Hematopoietic multipotent progenitor cell (in vitro differentiated cells): ENCODE results near the gene EBLN1. TPM values are rescaled to one million over a fixed set of nuclear protein-coding genes. Genes with fewer than 3 reads are reported as not detected.
"Not testable (repeated sequence)": the region's sequence is repeated elsewhere in the genome, so short reads cannot be mapped to it uniquely, and the experiment has no call there.

Experiments used
- DNase-seq, 3 donors: peaks; one replicate each; pipeline ENCODE4 v3.0.0-alpha.2; 2011 to 2015; ENCODE audit warnings: low read depth in 2 of 3, low spot score in 2 of 3
- total RNA-seq: library from RNA; depleted of rRNA; stranded (reverse); fragments of >200 nt; gene quantifications from one replicate; pipeline ENCODE4 v1.2.3, GENCODE V29; 2012

Gene EBLN1
- total RNA-seq, 1 donor = not detected

GRCh38 chr10:22228943-22229801 lies 11.4 kb upstream of the EBLN1 start:
- peak; percentile 74 to 95 (median 89) for DNase-seq

DNA sequence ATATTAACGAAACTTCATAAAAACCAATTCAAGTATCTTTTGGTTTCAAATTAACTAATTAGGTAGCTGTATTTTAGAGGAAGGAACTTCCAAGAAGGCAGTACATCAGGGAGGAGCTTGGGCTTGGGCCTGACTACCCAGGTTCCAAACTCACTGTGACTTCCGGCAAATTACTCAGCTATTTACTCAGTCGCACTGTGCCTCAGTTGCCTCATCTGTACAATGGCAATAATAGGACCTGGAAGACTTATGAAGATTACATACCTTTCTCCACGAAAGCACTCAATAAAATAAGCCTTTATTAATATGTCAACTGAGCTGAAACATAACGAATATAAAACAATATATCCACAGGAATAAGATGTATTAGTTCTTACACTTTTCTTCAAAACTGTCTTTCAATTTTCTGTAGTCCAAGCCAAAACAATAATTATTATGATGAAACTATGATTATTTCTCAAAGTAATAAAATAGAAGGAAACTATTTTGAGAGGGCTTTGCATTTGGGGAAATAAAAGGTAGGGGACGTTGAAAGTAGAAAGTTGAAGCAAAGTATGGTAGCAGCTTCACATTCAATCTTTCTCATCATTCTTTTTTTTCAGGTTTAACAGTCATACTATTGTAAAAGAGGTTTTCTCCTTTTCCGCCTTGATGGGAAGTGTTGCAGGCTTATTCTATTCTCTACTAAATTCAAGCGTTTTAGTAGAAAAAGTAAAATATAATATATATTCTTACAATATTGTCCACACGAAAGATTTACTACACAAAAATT lies 10.5 kb upstream of the EBLN1 start:
- peak in 1 of 3 donors; percentile 8 for DNase-seq

DNA sequence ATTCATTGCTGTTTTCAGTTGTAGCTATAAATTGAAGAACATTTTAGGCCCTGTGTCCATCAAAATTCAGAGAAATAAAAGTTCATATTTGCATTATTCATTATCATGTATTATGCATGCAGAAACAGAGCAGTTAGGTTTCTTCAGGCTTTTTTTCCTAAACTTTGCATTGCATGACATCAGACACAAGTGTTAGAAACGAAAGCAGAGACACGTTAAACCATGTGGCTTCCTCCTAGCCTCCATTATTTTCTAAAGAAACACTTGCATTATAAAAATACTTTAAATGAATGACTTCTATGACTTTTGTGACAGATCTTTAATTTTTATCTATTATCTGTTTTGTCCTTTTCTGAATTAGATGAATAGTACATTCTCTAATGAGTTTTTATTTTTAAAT lies 8.8 kb upstream of the EBLN1 start:
- peak in 1 of 3 donors; percentile 35 for DNase-seq

GRCh38 chr10:22222236-22223190 lies 4.7 kb upstream of the EBLN1 start:
- DNase-seq = no peak

DNA sequence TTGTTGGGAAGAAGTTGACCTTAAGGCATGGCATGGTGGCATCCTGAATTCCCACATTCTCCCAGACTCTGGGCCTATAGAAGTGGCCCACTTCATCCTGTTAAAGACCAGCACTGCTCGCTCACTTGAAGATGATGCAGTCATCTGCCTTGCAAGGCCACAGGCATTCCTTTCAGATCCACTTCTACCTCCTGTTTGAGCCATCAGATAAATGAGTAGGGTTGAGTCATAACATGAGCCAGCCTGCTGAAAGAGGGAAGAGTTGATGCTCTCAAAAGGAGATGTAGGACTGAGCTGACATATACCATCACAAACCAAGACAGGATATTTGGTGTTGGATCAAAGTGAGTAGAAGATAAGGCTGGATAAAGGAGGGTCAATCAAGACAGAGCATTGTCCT lies 1.5 kb upstream of the EBLN1 start:
- no peak for DNase-seq

DNA sequence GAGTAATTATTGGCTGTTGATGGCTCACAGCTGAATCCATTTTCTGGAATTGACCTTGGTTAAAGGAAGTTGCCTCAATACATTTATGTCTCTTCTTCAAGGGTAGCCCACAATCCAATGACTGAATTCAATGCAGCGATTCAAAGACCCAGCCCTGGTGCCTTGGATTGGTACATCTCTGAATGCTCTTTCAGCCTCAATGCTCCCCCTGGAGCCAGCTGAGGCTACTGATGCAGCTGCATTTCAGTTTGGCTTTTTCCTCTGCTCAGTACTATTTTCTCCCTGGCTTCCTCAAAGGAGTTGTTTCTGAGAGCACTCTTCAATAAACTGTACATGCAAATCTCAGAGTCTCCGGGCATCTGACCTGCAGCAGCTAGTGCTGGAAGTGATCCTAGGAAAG lies 633 bp upstream of the EBLN1 start:
- peak in 1 of 3 donors; percentile 24 for DNase-seq

DNA sequence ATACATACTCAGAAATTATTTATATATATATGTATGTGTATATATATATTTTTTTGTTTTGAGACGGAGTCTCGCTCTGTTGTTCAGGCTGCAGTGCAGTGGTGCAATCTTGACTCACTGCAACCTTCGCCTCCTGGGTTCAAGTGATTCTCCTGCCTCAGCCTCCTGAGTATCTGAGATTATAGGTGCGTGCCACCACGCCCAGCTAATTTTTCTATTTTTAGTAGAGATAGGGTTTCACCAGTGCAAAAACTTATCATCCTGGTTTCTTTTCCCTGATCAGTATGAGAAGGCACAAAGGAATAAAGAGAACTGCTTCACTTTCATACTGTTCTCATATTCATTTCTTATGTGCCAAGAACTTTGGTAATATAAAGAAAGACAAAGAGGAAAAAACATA lies 731 bp downstream of the EBLN1 start:
- not testable (repeated sequence) for DNase-seq

GRCh38 chr10:22210267-22210666 lies 7.5 kb downstream of the EBLN1 start:
- no peak for DNase-seq

- DNase-seq = no peak
Measured at GRCh38 chr10:22193945-22194344, 23.9 kb downstream of the EBLN1 start.

- DNase-seq = no peak
Measured at GRCh38 chr10:22185586-22185985, 32.2 kb downstream of the EBLN1 start.

GRCh38 chr10:22183771-22184461 lies 33.9 kb downstream of the EBLN1 start:
- DNase-seq = no peak

DNA sequence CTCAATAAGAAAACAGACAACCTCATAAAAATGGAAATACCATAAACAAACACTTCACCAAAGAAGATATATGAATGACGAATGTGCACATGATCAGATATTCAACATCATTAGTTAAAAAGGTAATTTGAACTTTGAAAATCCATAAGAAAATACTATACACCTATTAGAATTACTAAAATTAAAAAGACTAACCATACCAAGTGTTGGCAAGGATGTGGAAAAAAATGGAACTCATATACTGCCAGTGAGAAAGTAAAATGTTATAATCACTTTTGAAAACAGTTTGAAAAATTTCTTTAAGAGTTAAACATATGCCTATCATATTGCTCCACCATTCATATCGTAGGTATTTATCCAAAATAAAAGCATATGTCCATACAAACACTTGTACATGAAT lies 37.1 kb downstream of the EBLN1 start:
- DNase-seq = no peak

GRCh38 chr10:22174442-22174841 lies 43.4 kb downstream of the EBLN1 start:
- DNase-seq = no peak

GRCh38 chr10:22171131-22171530 lies 46.7 kb downstream of the EBLN1 start:
- no peak for DNase-seq

DNA sequence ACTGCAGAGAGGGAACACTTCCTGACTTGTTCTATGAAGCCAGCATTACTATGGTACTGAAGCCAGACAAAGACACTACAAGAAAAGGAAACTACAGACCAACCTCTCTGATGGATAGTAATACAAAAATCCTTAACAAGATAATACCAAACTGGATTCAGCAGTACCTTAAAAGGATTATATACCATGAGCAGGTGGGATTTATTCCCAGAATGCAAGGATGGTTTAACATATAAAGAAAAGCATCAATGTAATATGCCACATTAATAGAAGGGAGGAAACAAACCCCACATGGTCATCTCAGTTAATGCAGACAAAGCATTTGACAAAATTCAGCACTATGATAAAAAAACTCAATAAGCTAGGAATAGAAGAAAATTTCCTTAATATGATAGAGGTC lies 47.2 kb downstream of the EBLN1 start:
- DNase-seq = no peak

- no peak for DNase-seq
Measured at GRCh38 chr10:22159979-22160378, 57.8 kb downstream of the EBLN1 start.

DNA sequence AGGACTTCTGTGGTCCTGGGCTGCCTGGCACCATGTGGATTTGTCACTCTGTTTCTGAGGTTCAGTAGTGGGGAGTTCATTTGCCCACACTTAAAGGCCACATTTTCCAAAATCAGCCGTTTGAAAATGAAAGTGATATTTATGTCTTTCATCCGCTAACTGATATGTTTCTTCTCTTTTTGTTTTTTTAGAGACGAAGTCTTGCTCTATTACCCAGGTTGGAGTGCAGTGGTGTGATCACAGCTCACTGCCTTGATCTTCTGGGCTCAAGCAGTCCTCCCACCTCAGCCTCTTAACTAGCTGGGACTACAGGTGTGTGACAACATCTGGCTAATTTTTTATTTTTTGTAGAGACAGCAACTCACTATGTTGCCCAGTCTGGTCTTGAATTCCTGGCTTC lies 58.6 kb downstream of the EBLN1 start:
- DNase-seq = peak in 1 of 3 donors; percentile 40
